Pancreas (tissue), 10 donors: ENCODE results near the gene CDH4. TPM values are rescaled to one million over a fixed set of nuclear protein-coding genes. Genes with fewer than 3 reads are reported as not detected.

Source experiments
- ATAC-seq, 4 donors: fragments of 200-7000 bp; cut with Tn5 transposase; one replicate each; pipeline versions ENCODE4 v1.8.0 to v1.9.1; 2020; ENCODE audit warnings: mild to moderate bottlenecking in 4 of 4, moderate library complexity in 4 of 4
- DNase-seq, 6 donors: peaks; one replicate each; pipeline ENCODE4 v3.0.0-alpha.2; 2020
- FAIRE-seq: peaks from 2 replicates; lab custom pipeline; 2012; peaks lifted over from hg19 to GRCh38; lab: Jason Lieb, UNC
- H3K27ac ChIP-seq, 4 donors: fragments of 200-600 bp; sonication (generic); 1 replicate in 3 of 4; 2 replicates in 1 of 4; pipeline versions ENCODE4 v1.5.0 to v1.8.0; 2020
- H3K27me3 ChIP-seq, 4 donors: fragments of 200-600 bp; one replicate each; pipeline ENCODE4 v1.8.0; 2021
- H3K36me3 ChIP-seq, 3 donors: fragments of 200-600 bp; sonication (generic) in 1 of 3; one replicate each; pipeline versions ENCODE4 v1.5.0 to v1.8.0; 2020 to 2021
- H3K4me1 ChIP-seq, 3 donors: fragments of 200-600 bp; one replicate each; pipeline ENCODE4 v1.8.0; 2021
- H3K4me3 ChIP-seq, 4 donors: fragments of 200-600 bp; sonication (generic) in 2 of 4; one replicate each; pipeline versions ENCODE4 v1.5.0 to v1.8.0; 2020 to 2021
- H3K9me3 ChIP-seq, 4 donors: fragments of 200-600 bp; one replicate each; pipeline ENCODE4 v1.8.0; 2021
- WGBS, 2 donors: extraction: QIAGEN DNeasy Blood & Tissue Kit; methylation state at CpG; one replicate each; pipeline ENCODE4 v1.1.7; 2013; 5-methylcytosine and 5-hydroxymethylcytosine counted together
- intact Hi-C, 3 donors: fragments of 100-400 bp; cut with DNase I; formaldehyde crosslinking; loops; one replicate each; pipeline versions ENCODE4 v1.11.1 to v1.14.2; 2022
- polyA plus RNA-seq, 2 donors: library from polyadenylated mRNA; stranded (reverse); fragments of 200-250 nt; gene quantifications; one replicate each; pipeline ENCODE4 v1.2.3, GENCODE V29; 2013
- total RNA-seq, 6 donors: library from RNA; stranded (reverse); fragmentation: NEBNext Ultra II Directional in 4 of 6; extraction: Animal tissue kit (Norgen Biotek cat#: 25700) in 4 of 6; gene quantifications; one replicate each; pipeline versions ENCODE4 v1.2.1 to v1.2.4, GENCODE V29; 2021 to 2023
- TF ChIP-seq, protein P1 (sequence below), 4 donors: fragments of 200-600 bp; sonication (generic) in 3 of 4; IDR thresholded peaks; one replicate each; pipeline versions ENCODE4 v1.5.0 to v1.8.0; 2021; ENCODE audit warnings: antibody characterized with exemption in 4 of 4
- donor health status: healthy with polysubstance abuse.
- donor health status: DM: no; HTN: no; CAD: no; lungs with moderate emphysema.
- donor health status: DM: no; HTN: no; CAD: no.
- donor health status: control.
- donor health status: control.
- donor health status: Bipolar disorder and iron deficiency.
- donor health status: DM: yes; HTN: yes; CAD: no.
- donor health status: DM: no; HTN: no; CAD: no.
- donor health status: DM: no; HTN: no; CAD: no.
- donor health status: DM: yes; HTN: yes; CAD: no.

The CDH4 gene
- total and polyA plus RNA-seq, 8 donors: 0.04 to 1.4 (median 0.27) TPM

DNA sequence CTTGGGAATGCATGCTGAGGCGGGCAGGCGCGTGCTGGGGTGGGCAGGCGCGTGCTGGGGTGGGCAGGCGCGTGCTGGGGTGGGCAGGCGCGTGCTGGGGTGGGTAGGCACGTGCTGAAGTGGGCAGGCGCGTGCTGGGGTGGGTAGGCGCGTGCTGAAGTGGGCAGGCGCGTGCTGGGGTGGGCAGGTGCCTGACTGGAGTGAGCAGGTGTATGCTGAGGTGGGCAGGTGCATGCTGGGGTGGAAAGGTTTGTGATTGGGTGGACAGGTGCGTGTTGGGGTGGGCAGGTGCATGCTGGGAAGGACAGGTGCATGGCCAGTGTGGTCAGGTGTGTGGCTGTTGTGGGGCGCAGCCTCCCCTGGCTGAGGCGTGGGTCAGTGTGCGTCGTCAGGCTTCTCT lies 404.1 kb downstream of the CDH4 start:
- DNase-seq: no peak
- TF ChIP-seq, protein P1, sequence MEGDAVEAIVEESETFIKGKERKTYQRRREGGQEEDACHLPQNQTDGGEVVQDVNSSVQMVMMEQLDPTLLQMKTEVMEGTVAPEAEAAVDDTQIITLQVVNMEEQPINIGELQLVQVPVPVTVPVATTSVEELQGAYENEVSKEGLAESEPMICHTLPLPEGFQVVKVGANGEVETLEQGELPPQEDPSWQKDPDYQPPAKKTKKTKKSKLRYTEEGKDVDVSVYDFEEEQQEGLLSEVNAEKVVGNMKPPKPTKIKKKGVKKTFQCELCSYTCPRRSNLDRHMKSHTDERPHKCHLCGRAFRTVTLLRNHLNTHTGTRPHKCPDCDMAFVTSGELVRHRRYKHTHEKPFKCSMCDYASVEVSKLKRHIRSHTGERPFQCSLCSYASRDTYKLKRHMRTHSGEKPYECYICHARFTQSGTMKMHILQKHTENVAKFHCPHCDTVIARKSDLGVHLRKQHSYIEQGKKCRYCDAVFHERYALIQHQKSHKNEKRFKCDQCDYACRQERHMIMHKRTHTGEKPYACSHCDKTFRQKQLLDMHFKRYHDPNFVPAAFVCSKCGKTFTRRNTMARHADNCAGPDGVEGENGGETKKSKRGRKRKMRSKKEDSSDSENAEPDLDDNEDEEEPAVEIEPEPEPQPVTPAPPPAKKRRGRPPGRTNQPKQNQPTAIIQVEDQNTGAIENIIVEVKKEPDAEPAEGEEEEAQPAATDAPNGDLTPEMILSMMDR (IDR thresholded peaks at IDR 0.05): no peak

DNA sequence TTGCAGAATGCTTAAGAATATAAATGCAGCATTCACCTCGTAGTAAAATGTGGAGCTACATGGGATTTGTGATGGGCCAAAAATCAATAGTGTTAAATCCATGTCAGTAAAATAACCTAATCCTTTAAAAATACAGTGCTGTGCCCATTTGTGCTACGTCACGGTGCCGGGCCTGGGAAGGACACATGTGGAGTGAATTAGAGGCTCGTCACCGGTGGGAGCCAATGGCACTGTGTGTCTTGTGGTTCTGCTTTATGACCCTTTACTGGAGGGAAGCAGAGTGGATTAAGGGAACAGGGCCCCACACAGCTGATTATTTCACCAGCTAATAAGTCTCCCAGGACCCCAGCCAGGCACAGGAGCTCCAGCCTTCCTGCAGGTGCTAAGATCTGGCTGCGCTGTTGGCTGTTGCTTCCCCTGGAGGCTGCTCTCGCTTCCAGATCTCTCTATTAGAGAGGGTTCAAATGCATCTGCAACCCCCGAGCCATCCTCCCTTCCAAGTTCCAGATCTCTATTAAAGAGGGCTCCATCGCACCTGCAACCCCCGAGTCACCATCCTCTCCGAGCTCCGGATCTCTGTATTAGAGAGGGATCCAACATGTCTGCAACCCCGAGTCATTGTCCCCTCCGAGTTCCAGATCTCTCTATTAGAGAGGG lies 405.8 kb downstream of the CDH4 start:
- Histone ChIP-seq H3K36me3 (no peaks in the 10 kb centered on the region), H3K27ac (no peak overlapping the region), H3K4me3 (no peak overlapping the region), H3K9me3 (no peaks in the 10 kb centered on the region), H3K4me1 (no peaks in the 10 kb centered on the region), H3K27me3 (no peaks in the 10 kb centered on the region)
- TF ChIP-seq, protein P1 (IDR thresholded peaks at IDR 0.05): no peak
- no peak for DNase-seq
- intact Hi-C loops: no loop called here
- WGBS, 2 donors: 65 to 85% methylated on average over 15 of the region's 15 CpGs
- no peak for FAIRE-seq
- no peak for ATAC-seq

More for the DNA sequence above, 404.1 kb downstream of the CDH4 start:
- no peak for FAIRE-seq
- H3K27ac ChIP-seq: no peak overlapping the region
- no peaks in the 10 kb centered on the region for H3K9me3 ChIP-seq
- H3K4me3 ChIP-seq: no peak overlapping the region
- 61 to 66% methylated on average over 21 of the region's 21 CpGs for WGBS, 2 donors
- no peaks in the 10 kb centered on the region for H3K36me3 ChIP-seq
- intact Hi-C loops: no loop called here
- H3K27me3 ChIP-seq: no peaks in the 10 kb centered on the region
- no peaks in the 10 kb centered on the region for H3K4me1 ChIP-seq
- ATAC-seq: no peak

DNA sequence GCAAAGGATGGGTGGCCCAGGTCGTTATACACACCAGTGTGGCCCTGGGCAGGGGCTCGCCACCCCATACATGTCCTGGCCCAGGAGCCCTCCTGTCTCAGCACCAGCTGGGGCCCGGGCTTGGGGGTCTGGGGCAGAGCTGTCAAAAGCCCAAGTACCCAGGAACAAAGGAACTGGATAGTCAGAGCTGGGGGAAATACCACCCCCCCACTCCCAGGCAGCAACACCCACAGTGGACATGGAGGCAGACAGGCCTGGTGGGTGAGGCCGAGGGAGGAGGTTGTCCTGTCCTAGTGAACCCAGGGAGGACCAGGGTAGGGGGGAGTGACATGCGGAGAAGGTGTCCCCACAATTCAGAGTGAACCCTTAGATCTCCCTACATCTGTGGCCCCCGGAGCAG lies 406.5 kb downstream of the CDH4 start:
- H3K4me1 ChIP-seq: no peaks in the 10 kb centered on the region
- FAIRE-seq (no peak), DNase-seq (no peak), ATAC-seq (no peak)
- H3K27me3 ChIP-seq: no peaks in the 10 kb centered on the region
- H3K9me3 ChIP-seq: no peaks in the 10 kb centered on the region
- intact Hi-C loops: no loop called here
- no peaks in the 10 kb centered on the region for H3K36me3 ChIP-seq
- TF ChIP-seq, protein P1 (IDR thresholded peaks at IDR 0.05): no peak
- no peak overlapping the region for H3K27ac ChIP-seq
- WGBS, 2 donors: 68 to 85% methylated on average over 6 of the region's 6 CpGs
- no peak overlapping the region for H3K4me3 ChIP-seq

DNA sequence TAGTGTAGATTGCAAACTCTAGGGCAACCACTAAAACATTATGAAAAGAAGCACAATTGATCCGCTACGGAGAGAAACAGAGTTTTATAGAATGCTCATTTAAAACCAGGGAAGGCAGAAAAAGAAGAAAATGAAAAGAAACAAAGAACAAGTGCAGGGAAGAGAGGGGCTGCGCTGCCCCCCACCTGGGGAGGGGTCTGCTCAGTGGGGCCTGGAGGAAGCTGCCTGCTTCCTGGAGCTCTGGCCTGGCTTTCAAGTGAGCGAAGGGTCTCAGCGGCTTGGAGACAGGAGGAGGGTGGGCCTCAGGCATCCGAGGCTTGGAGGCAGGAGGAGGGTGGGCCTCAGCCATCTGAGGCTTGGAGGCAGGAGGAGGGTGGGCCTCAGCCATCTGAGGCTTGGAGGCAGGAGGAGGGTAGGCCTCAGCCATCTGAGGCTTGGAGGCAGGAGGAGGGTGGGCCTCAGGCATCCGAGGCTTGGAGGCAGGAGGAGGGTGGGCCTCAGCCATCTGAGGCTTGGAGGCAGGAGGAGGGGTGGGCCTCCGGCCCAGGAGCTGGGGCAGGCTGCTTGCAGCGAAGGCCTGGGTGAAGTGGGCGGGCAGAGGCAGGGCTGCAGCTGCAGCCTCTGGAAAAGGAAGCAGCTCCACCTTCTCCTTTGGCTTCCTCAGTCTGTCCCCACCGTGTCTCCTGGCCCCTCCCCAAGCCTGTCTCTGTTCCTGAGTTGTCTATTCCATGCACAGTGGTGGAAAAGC lies 407.4 kb downstream of the CDH4 start:
- Histone ChIP-seq H3K4me3 (no peak overlapping the region), H3K27ac (no peak overlapping the region), H3K4me1 (no peaks in the 10 kb centered on the region), H3K36me3 (no peaks in the 10 kb centered on the region), H3K27me3 (no peaks in the 10 kb centered on the region), H3K9me3 (no peaks in the 10 kb centered on the region)
- ATAC-seq (no peak), DNase-seq (no peak), FAIRE-seq (no peak)
- TF ChIP-seq, protein P1 (IDR thresholded peaks at IDR 0.05): no peak
- intact Hi-C loops: no loop called here
- WGBS, 2 donors: 60 to 66% methylated on average over 9 to 11 of the region's 11 CpGs

DNA sequence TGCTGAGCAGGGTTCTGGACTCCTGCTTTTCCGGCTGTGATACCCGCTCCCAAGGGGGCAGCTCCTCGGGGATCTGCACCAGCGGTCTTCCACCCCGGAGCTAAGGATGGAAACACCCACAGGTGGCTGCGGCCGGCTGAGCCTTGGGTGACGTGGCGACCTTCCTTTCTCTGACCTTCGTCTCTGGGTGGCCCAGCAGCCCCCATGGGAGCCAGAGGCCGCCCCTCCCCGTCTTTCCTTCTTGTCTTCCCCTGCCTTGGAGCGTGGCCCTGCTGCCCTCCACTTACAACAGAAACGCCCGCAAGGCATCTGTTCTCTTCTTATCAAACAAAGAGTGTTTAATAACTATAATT lies 407.9 kb downstream of the CDH4 start:
- no peak for ATAC-seq
- no peaks in the 10 kb centered on the region for H3K9me3 ChIP-seq
- H3K4me1 ChIP-seq: no peaks in the 10 kb centered on the region
- H3K4me3 ChIP-seq: no peak overlapping the region
- WGBS, 2 donors: 56 to 63% methylated on average over 13 to 15 of the region's 15 CpGs
- no peak for DNase-seq
- no peak for FAIRE-seq
- H3K36me3 ChIP-seq: no peaks in the 10 kb centered on the region
- intact Hi-C loops: no loop called here
- no peaks in the 10 kb centered on the region for H3K27me3 ChIP-seq
- TF ChIP-seq, protein P1 (IDR thresholded peaks at IDR 0.05): no peak
- no peak overlapping the region for H3K27ac ChIP-seq
